KOPT-K1 (cell line): ENCODE results near the gene LPCAT2.

Source experiments
- H3K27ac ChIP-seq: fragments of 200-600 bp; sonication (generic); 2 replicates; pipeline ENCODE4 v1.5.1; 2016; ENCODE audit warnings: antibody characterized with exemption, mild to moderate bottlenecking, low read depth, low read length; ENCODE audit not compliant: poor library complexity, severe bottlenecking
- H3K36me3 ChIP-seq: fragments of 200-600 bp; sonication (generic); 2 replicates; pipeline ENCODE4 v1.5.1; 2017; ENCODE audit warnings: antibody characterized with exemption, mild to moderate bottlenecking, low read length, moderate library complexity; ENCODE audit not compliant: insufficient read depth
- H3K9me3 ChIP-seq: fragments of 200-600 bp; sonication (generic); 2 replicates; pipeline ENCODE4 v1.5.1; 2017; ENCODE audit warnings: antibody characterized with exemption, low read length, mild to moderate bottlenecking; ENCODE audit not compliant: insufficient read depth, poor library complexity, severe bottlenecking

The LPCAT2 gene

GRCh38 chr16:55494994-55495421, 13.9 kb upstream of the LPCAT2 start:
- no peaks in the 10 kb centered on the region for H3K36me3 ChIP-seq
- no peak overlapping the region for H3K27ac ChIP-seq

GRCh38 chr16:55495616-55496289, 13.1 kb upstream of the LPCAT2 start:
- H3K27ac ChIP-seq, result no peak overlapping the region
- no peaks in the 10 kb centered on the region for H3K9me3 ChIP-seq
- no peaks in the 10 kb centered on the region for H3K36me3 ChIP-seq

More at GRCh38 chr16:55494994-55495421, 13.9 kb upstream of the LPCAT2 start:
- no peaks in the 10 kb centered on the region for H3K9me3 ChIP-seq

- no peak overlapping the region for H3K27ac ChIP-seq
- H3K36me3 ChIP-seq, result no peaks in the 10 kb centered on the region
- no peaks in the 10 kb centered on the region for H3K9me3 ChIP-seq
Measured at GRCh38 chr16:55496509-55497145, 12.2 kb upstream of the LPCAT2 start.

- H3K27ac ChIP-seq, result no peak overlapping the region
- no peaks in the 10 kb centered on the region for H3K9me3 ChIP-seq
- no peaks in the 10 kb centered on the region for H3K36me3 ChIP-seq
Measured at GRCh38 chr16:55497558-55497957, 11.3 kb upstream of the LPCAT2 start.

GRCh38 chr16:55498101-55498500, 10.8 kb upstream of the LPCAT2 start:
- Histone ChIP-seq H3K9me3 (no peaks in the 10 kb centered on the region), H3K36me3 (no peaks in the 10 kb centered on the region), H3K27ac (no peak overlapping the region)

- no peak overlapping the region for H3K27ac ChIP-seq
- no peaks in the 10 kb centered on the region for H3K36me3 ChIP-seq
- H3K9me3 ChIP-seq, result no peaks in the 10 kb centered on the region
Measured at GRCh38 chr16:55499281-55499680, 9.6 kb upstream of the LPCAT2 start.

- no peak overlapping the region for H3K27ac ChIP-seq
- no peaks in the 10 kb centered on the region for H3K9me3 ChIP-seq
- H3K36me3 ChIP-seq, result no peaks in the 10 kb centered on the region
Measured at GRCh38 chr16:55499951-55500529, 8.8 kb upstream of the LPCAT2 start.

- H3K27ac ChIP-seq, result no peak overlapping the region
- H3K36me3 ChIP-seq, result no peaks in the 10 kb centered on the region
Measured at GRCh38 chr16:55500530-55501011, 8.3 kb upstream of the LPCAT2 start.

GRCh38 chr16:55501549-55502322, 7.1 kb upstream of the LPCAT2 start:
- H3K27ac ChIP-seq, result no peak overlapping the region
- H3K9me3 ChIP-seq, result no peaks in the 10 kb centered on the region
- no peaks in the 10 kb centered on the region for H3K36me3 ChIP-seq

More at GRCh38 chr16:55500530-55501011, 8.3 kb upstream of the LPCAT2 start:
- H3K9me3 ChIP-seq, result no peaks in the 10 kb centered on the region

GRCh38 chr16:55502801-55503366, 6.0 kb upstream of the LPCAT2 start:
- Histone ChIP-seq H3K27ac (no peak overlapping the region), H3K36me3 (no peaks in the 10 kb centered on the region), H3K9me3 (no peaks in the 10 kb centered on the region)

GRCh38 chr16:55503726-55504550, 4.9 kb upstream of the LPCAT2 start:
- Histone ChIP-seq H3K27ac (no peak overlapping the region), H3K36me3 (no peaks in the 10 kb centered on the region)

GRCh38 chr16:55505333-55506015, 3.4 kb upstream of the LPCAT2 start:
- Histone ChIP-seq H3K9me3 (no peaks in the 10 kb centered on the region), H3K36me3 (no peaks in the 10 kb centered on the region), H3K27ac (no peak overlapping the region)

More at GRCh38 chr16:55503726-55504550, 4.9 kb upstream of the LPCAT2 start:
- H3K9me3 ChIP-seq, result no peaks in the 10 kb centered on the region

GRCh38 chr16:55506083-55506482, 2.8 kb upstream of the LPCAT2 start:
- Histone ChIP-seq H3K36me3 (no peaks in the 10 kb centered on the region), H3K9me3 (no peaks in the 10 kb centered on the region), H3K27ac (no peak overlapping the region)

GRCh38 chr16:55506708-55507107, 2.2 kb upstream of the LPCAT2 start:
- Histone ChIP-seq H3K27ac (no peak overlapping the region), H3K36me3 (no peaks in the 10 kb centered on the region), H3K9me3 (no peaks in the 10 kb centered on the region)
